GM12801 (cell line): ENCODE results near the gene SURF4.

Experiments used
- TF ChIP-seq, protein P1 (sequence below): IDR thresholded peaks from one replicate; pipeline ENCODE4 v1.5.1; 2011; ENCODE audit warnings: control low read depth; ENCODE audit not compliant: insufficient read length; ENCODE audit errors: extremely low read depth

The SURF4 gene

DNA sequence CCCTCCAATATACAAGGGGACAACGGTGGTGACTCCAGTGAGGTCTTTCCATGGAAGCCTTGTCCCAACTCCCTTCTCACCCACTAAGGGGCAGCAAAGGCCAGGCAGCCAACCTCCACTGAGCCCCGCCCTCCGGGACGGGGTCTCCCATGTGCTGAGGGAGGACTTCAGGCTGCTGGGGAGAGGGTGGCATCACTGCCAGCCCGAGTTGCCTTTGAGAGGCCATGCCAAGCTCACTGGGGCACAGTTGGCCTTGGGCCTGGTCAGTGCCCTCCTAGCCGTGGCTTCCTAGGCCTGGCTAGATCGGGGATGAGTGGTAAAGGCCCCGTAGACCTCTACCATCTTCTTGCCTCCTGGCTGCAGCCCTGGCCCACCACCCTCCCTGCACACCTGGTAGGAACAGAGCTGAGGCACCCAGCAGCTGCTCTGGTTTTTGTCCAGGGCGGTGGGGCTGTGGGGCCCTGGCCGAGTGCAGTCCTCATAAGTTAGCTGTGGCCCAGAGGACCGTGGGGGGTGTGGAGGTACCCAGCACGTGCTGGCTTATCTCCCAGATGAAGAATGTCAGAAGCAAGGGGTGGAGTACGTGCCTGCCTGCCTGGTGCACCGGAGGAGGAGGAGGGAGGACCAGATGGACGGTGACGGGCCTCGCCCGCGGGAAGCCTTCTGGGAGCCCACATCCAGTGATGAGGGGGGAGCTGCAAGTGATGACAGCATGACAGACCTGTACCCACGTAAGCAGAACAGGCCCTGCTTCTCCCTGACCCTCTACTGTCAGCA is 16.3 kb downstream of the SURF4 start:
- TF ChIP-seq, protein P1, sequence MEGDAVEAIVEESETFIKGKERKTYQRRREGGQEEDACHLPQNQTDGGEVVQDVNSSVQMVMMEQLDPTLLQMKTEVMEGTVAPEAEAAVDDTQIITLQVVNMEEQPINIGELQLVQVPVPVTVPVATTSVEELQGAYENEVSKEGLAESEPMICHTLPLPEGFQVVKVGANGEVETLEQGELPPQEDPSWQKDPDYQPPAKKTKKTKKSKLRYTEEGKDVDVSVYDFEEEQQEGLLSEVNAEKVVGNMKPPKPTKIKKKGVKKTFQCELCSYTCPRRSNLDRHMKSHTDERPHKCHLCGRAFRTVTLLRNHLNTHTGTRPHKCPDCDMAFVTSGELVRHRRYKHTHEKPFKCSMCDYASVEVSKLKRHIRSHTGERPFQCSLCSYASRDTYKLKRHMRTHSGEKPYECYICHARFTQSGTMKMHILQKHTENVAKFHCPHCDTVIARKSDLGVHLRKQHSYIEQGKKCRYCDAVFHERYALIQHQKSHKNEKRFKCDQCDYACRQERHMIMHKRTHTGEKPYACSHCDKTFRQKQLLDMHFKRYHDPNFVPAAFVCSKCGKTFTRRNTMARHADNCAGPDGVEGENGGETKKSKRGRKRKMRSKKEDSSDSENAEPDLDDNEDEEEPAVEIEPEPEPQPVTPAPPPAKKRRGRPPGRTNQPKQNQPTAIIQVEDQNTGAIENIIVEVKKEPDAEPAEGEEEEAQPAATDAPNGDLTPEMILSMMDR = no peak

DNA sequence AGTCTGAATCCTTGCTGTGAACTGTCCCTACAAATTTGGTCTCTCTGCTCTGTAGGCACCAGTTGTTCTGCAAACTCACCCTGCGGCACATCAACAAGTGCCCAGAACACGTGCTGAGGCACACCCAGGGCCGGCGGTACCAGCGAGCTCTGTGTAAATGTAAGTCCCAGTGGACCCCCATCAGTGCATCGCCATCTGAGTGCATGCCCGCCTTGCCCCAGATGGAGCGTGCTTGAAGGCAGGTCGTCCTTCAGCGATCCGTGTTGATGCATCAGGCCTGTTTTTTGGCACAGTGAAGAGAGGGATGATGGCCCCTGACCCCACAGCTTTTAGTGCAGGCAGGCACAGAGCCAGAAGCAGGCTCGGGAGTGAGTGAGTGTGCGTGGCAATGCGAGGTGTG is 18.2 kb downstream of the SURF4 start:
- TF ChIP-seq, protein P1 = no peak

DNA sequence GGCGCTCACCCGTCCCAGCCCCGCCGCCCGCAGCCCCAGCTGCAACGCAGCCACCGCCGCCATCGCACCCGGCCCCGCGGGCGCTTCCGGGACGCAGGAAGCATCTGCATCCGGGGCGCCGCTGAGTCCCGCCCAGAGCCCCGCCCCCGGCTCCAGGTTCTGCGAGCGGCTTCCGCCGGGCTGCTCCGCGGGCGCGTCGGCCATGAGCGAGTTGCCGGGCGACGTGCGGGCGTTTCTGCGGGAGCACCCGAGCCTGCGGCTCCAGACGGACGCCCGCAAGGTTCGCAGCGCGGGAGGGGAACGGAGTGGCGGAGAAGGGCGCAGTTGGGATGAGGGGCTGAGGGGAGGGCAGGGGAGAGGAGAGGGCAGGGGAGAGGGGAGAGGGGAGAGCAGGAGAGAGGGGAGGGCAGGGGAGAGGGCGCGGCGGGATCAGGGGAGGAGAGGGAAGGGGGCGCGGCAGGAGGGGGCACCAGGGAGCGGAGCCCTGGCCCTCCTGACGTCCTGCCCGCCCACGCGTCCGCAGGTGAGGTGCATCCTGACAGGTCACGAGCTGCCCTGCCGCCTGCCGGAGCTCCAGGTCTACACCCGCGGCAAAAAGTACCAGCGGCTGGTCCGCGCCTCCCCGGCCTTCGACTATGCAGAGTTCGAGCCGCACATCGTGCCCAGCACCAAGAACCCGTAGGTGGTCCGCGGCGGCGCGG is 19.3 kb downstream of the SURF4 start, which contains the start of the genes SURF1 and SURF2:
Gene SURF1, minus strand, starts transcription at position 97 of the 701 bp plus-strand sequence. Its CDS starts 34 bp downstream, at position 63.
Gene SURF2, plus strand, starts transcription at position 160 of the 701 bp plus-strand sequence. Its CDS starts 43 bp downstream, at position 203.
- TF ChIP-seq, protein P1 = no peak

DNA sequence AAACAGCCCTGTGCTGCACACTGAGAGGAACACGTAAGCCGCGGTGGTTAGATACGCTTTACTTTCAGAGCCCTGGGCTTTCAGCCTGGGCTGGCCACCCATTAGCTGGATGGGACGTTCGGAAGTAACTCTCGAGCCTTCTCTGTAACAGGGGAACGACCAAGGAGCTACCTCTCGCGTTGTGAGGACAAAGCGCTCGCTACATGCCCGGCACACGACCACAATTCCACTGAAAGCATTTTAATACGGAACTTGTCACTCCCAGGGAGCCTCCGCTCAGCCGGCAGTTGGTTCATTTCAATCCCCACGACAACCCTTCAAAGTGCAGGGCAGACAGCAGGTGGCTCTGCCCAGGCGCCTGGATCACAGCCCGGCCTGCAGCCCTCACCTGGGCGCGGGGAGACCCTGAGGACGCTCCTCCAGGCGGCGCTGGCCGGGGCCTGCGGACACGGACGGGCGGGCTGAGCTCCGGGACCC is 19.9 kb downstream of the SURF4 start:
- TF ChIP-seq, protein P1 = no peak

DNA sequence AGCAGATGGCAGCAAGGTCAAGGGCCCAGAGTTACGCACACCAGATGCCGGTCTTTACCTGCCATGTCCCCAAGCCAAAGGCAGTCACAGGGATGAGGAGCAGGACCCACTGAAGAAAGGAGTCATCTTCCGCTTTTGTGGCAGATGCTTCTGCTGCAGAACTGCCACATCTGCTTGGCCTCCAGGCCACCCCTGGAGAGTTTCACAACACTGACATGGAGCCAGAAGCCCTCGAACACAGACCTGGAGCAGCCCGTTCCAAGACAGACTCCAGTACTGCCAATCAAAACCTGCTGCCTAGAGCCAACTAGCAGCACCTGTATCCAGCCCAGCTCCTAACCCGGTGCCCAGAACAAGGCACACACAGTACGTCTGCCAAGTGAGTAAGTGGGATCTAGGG is 21.1 kb downstream of the SURF4 start:
- TF ChIP-seq, protein P1 = no peak

DNA sequence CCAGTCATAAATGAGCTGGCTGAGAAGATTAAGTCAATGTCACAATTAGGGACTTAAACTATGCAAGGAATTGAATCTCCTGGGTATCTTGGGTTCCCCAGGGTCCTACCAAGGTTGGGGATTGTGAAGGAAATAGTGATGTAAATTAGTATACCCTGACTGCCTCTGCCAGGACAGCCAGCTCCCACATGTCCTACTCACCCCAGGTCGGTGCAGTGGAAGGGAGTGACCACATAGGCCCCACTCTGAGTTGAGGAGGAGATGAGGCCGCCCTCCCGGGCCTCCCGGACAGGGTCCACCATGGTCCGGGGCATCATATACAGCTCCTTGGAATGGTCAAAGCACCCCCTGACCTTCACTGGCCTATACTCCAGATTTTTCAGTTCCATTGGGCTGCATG is 22.3 kb downstream of the SURF4 start:
- TF ChIP-seq, protein P1 = no peak

DNA sequence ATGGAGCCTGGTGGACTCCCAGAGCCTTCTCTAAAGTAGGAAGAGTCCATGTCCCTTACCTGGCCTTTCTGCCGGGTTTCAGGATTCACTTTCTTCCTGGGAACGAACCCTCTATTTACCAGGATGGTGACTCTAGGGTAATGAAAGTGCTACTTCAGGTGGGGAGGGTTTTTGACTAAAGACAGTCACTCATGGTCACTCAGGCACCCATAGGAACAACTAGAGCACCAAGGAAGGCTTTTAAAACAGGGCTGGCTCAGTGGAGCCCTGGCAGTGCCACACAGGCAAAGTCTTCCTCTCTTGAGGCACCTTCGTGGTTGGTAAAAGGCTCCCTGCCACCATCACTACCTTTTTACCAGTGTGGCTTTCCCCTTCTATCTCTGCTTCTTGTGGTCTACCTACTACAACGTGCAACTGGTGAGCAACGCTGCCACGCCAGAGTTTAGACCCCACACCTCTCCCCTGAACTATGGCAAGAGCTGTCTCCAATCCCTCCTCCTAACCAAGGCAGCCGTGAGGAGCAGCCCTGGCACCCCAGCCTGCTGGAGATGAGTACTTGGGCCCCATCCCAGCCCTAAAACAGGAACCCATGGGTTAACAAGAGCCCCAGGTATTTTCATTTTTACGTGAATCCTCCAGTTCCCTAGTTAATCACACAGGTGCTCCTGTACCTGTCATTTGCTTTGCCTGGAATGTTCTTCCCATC is 23.1 kb downstream of the SURF4 start:
- TF ChIP-seq, protein P1 = no peak
